ENCODE results near the gene RUSF1.

GRCh38 chr16:31486045-31486444 lies 22.1 kb downstream of the RUSF1 start:
- TF ChIP-seq CTCF (IDR thresholded peaks at IDR 0.05), result no peak
- TF ChIP-seq POLR2AphosphoS5 (IDR thresholded peaks at IDR 0.05), result no peak
